ENCODE measurements around the gene PIAS4.

The PIAS4 gene

GRCh38 chr19:4075373-4075772 is 67.8 kb downstream of the PIAS4 start:
- Histone ChIP-seq H4K20me1 (ENCODE audit: low read depth, low read length) (no peaks in the 10 kb centered on the region), H3K9ac (ENCODE audit: low read length) (no peak overlapping the region), H3K9me2 (replicated peaks; ENCODE audit: insufficient read depth, low read length) (no peaks in the 10 kb centered on the region), H3K27me3 (ENCODE audit: low read length) (no peaks in the 10 kb centered on the region), H3K4me2 (ENCODE audit: low read depth, low read length, poor library complexity, severe bottlenecking) (no peak overlapping the region), H3K4me3 (ENCODE audit: insufficient read depth, low read length, poor library complexity, severe bottlenecking) (no peak overlapping the region), H3K79me2 (ENCODE audit: insufficient read depth, low read length) (no peaks in the 10 kb centered on the region), H3K9me3 (ENCODE audit: insufficient read depth, low read length) (no peaks in the 10 kb centered on the region), H3K36me3 (ENCODE audit: low read length) (no peaks in the 10 kb centered on the region), H2AFZ (ENCODE audit: low read depth, low read length, severe bottlenecking) (no peak overlapping the region), H3K27ac (ENCODE audit: low read depth, low read length) (no peak overlapping the region), H3F3A (ENCODE audit: insufficient read depth) (no peaks in the 10 kb centered on the region)
- no peak for TF ChIP-seq CTCF (IDR thresholded peaks at IDR 0.05; ENCODE audit: insufficient read depth, low read length, poor library complexity, severe bottlenecking)
- no peak for TF ChIP-seq EZH2phosphoT487 (conservative IDR thresholded peaks at IDR 0.05; ENCODE audit: low read length)

DNA sequence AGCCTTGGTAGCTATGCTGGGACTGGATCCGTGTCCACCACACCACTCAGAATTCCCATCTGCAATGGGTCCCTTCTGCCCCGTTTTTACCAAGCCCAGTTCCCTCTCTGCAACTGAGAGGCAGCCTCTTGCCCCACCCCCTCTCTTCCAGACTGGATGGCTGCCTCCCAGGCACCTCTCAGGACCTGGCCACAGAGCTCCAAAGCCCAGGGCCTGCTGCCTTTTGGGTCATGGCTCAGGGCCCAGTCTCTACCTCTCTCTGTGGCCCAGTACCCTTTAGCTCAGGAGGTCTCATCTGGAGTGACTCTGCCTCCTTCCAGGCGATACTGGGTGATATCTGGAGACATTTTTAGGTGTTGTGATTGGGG is 69.5 kb downstream of the PIAS4 start:
- no peaks in the 10 kb centered on the region for H3K36me3 ChIP-seq (ENCODE audit: low read length)
- H3K9me3 ChIP-seq (ENCODE audit: insufficient read depth, low read length): no peaks in the 10 kb centered on the region
- H3K4me3 ChIP-seq (ENCODE audit: insufficient read depth, low read length, poor library complexity, severe bottlenecking): no peak overlapping the region
- no peaks in the 10 kb centered on the region for H3F3A ChIP-seq (ENCODE audit: insufficient read depth)
- H3K9me2 ChIP-seq (replicated peaks; ENCODE audit: insufficient read depth, low read length): no peaks in the 10 kb centered on the region
- no peak overlapping the region for H3K9ac ChIP-seq (ENCODE audit: low read length)
- no peak overlapping the region for H3K27ac ChIP-seq (ENCODE audit: low read depth, low read length)
- no peaks in the 10 kb centered on the region for H4K20me1 ChIP-seq (ENCODE audit: low read depth, low read length)
- H3K4me2 ChIP-seq (ENCODE audit: low read depth, low read length, poor library complexity, severe bottlenecking): no peak overlapping the region
- H2AFZ ChIP-seq (ENCODE audit: low read depth, low read length, severe bottlenecking): no peak overlapping the region
- H3K79me2 ChIP-seq (ENCODE audit: insufficient read depth, low read length): no peaks in the 10 kb centered on the region
- H3K27me3 ChIP-seq (ENCODE audit: low read length): no peaks in the 10 kb centered on the region
- TF ChIP-seq EZH2phosphoT487 (conservative IDR thresholded peaks at IDR 0.05; ENCODE audit: low read length) (no peak), CTCF (IDR thresholded peaks at IDR 0.05; ENCODE audit: insufficient read depth, low read length, poor library complexity, severe bottlenecking) (no peak)

DNA sequence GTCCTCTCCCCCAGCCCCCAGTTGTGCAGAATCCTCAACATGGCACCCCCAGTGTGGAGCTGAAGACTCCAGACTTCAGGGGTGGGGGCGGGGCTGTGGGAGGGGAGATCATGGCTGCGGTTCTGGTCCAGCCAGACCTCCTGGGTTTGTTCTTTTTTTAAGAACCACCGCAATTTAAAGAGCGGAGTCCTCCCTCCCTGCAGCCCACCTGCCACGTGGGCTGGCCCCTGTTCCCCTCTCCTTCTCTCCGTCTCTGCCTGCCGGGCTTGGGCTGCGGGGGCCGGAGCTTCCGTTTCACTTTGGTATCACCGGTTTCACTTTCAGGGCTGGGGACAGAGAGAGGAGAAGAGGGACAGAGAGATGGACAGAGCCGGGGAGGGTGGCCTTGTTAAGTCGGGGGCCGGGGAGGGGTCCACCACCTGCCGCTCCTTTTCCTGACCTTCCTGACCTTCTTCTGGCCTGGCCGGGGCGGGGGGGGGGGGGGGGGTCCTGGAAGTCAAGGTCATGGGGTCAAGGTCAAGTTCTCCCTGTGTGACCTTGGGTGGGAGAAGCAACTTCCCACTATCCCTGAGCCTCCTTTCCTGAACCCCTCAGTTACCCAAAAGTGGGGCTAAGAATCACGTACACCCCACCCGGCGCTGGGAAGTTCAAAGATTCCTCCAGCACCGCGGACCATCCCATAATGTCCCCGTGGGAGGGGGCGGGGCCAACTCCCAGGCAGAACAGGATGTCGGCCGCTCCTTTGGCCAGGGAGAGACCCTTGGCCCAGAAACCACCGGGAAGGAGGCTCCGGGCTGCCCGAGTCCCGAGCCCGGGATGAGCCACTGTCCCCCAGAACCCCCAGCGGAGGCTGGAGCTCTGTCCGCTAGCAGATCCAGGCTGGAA is 70.5 kb downstream of the PIAS4 start:
- H3K4me3 ChIP-seq (ENCODE audit: insufficient read depth, low read length, poor library complexity, severe bottlenecking): peak overlapping the region; percentile 45

More for the DNA sequence above, 70.5 kb downstream of the PIAS4 start:
- Histone ChIP-seq H3K36me3 (ENCODE audit: low read length) (no peaks in the 10 kb centered on the region), H3K9ac (ENCODE audit: low read length) (peak overlapping the region; percentile 41), H4K20me1 (ENCODE audit: low read depth, low read length) (no peaks in the 10 kb centered on the region), H3K27me3 (ENCODE audit: low read length) (no peaks in the 10 kb centered on the region), H3K4me2 (ENCODE audit: low read depth, low read length, poor library complexity, severe bottlenecking) (peak overlapping the region; percentile 55), H3F3A (ENCODE audit: insufficient read depth) (no peaks in the 10 kb centered on the region), H3K79me2 (ENCODE audit: insufficient read depth, low read length) (no peaks in the 10 kb centered on the region), H3K9me2 (replicated peaks; ENCODE audit: insufficient read depth, low read length) (no peaks in the 10 kb centered on the region), H3K9me3 (ENCODE audit: insufficient read depth, low read length) (no peaks in the 10 kb centered on the region), H2AFZ (ENCODE audit: low read depth, low read length, severe bottlenecking) (peak overlapping the region; percentile 72), H3K27ac (ENCODE audit: low read depth, low read length) (no peak overlapping the region)
- TF ChIP-seq CTCF (IDR thresholded peaks at IDR 0.05; ENCODE audit: insufficient read depth, low read length, poor library complexity, severe bottlenecking) (no peak), EZH2phosphoT487 (conservative IDR thresholded peaks at IDR 0.05; ENCODE audit: low read length) (no peak)

Data from SU-DHL-6 (cell line).